Measurements from ENCODE around the gene RYR3.

GRCh38 chr15:33788906-33789540, 478.3 kb downstream of the RYR3 start:
- no peak for TF ChIP-seq CTCF (conservative IDR thresholded peaks at IDR 0.05; ENCODE audit: low read depth, low read length)
- no peak for TF ChIP-seq EZH2 (IDR thresholded peaks at IDR 0.05; ENCODE audit: borderline replicate concordance, low read depth, low read length, poor library complexity, severe bottlenecking)

Measured in A673 (cell line).